HG02642 (cell line): Measurements from ENCODE around the gene AFTPH.
"Not testable (repeated sequence)": the region's sequence is repeated elsewhere in the genome, so short reads cannot be mapped to it uniquely, and the experiment has no call there.

Experiments
- ATAC-seq: cut with Tn5 transposase; IDR thresholded peaks from one replicate; pipeline ENCODE4 v1.9.1; 2021; ENCODE audit warnings: mild to moderate bottlenecking; ENCODE audit not compliant: unreplicated experiment, poor library complexity

Gene AFTPH

GRCh38 chr2:64492821-64493220 lies 31.3 kb upstream of the AFTPH start:
- no peak for ATAC-seq

GRCh38 chr2:64493788-64494187 lies 30.3 kb upstream of the AFTPH start:
- ATAC-seq: no peak

GRCh38 chr2:64498438-64498837 lies 25.7 kb upstream of the AFTPH start:
- no peak for ATAC-seq

GRCh38 chr2:64500549-64500948 lies 23.6 kb upstream of the AFTPH start:
- no peak for ATAC-seq

GRCh38 chr2:64501946-64502345 lies 22.2 kb upstream of the AFTPH start:
- ATAC-seq: no peak

GRCh38 chr2:64502860-64503259 lies 21.3 kb upstream of the AFTPH start:
- no peak for ATAC-seq

GRCh38 chr2:64504774-64505720 lies 19.1 kb upstream of the AFTPH start:
- ATAC-seq: no peak

- no peak for ATAC-seq
Observed at GRCh38 chr2:64506686-64507085, 17.4 kb upstream of the AFTPH start.

GRCh38 chr2:64514008-64514407 lies 10.1 kb upstream of the AFTPH start:
- no peak for ATAC-seq

GRCh38 chr2:64515086-64515485 lies 9.0 kb upstream of the AFTPH start:
- ATAC-seq: no peak

GRCh38 chr2:64516651-64517510 lies 7.2 kb upstream of the AFTPH start:
- ATAC-seq: no peak

- ATAC-seq: no peak
Observed at GRCh38 chr2:64517511-64517884, 6.6 kb upstream of the AFTPH start.

GRCh38 chr2:64522843-64523428 lies 1.2 kb upstream of the AFTPH start:
- ATAC-seq: no peak

- peak; percentile 16 for ATAC-seq
Observed at GRCh38 chr2:64524604-64525316, 632 bp downstream of the AFTPH start.

- ATAC-seq: peak; percentile 19
Observed at GRCh38 chr2:64525317-64525613, 1.1 kb downstream of the AFTPH start.

- ATAC-seq: no peak
Observed at GRCh38 chr2:64526034-64526433, 1.9 kb downstream of the AFTPH start.

- not testable (repeated sequence) for ATAC-seq
Observed at GRCh38 chr2:64530946-64531345, 6.8 kb downstream of the AFTPH start.

GRCh38 chr2:64532030-64532429 lies 7.9 kb downstream of the AFTPH start:
- no peak for ATAC-seq

- no peak for ATAC-seq
Observed at GRCh38 chr2:64533882-64534281, 9.8 kb downstream of the AFTPH start.

GRCh38 chr2:64534363-64534762 lies 10.2 kb downstream of the AFTPH start:
- no peak for ATAC-seq
